ENCODE results near the gene RPL32.

RPL32 gene

DNA sequence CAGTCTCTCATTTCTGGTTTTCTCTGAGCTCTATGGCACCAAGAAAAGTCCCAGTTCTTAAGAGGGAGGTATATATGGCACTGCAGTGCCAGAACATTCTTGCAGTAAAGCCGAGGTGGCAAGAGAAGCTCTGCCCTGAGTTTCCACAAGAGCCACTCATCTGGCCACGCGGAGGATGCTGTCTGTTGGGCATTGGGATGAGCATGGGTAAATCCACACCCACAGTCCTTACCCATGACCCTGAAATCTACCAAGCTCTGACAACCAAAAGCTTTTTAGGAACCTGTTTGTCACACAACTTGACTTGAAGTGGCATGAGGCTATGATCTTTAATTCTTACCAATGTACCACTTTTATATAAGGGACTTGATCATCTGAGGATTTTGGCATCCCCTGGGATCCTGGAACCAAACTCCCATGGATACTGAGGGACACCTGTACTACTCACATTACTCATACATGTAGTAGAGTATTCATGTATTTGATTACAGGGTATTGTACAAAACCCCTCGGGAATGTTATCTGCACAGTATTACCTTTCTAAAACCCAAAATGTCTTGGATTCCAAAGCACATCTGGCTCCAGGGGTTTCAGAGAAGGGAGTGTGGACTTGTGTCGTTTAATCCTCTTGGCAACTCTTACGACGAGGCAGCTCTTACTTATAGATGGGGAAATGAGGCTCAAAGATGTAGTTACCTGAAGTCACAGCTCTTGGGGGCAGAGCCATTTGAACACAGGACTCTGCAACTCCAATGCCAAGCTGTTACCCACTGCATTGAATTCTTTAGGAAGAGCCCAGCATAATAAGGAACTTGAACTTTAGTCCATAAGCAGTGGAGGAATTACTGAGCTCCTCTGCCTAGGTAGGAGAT, 8.8 kb downstream of the RPL32 start:
- Histone ChIP-seq H3K9me3 (ENCODE audit: severe bottlenecking) (no peaks in the 10 kb centered on the region), H3K4me1 (ENCODE audit: insufficient read depth, poor library complexity, severe bottlenecking) (peaks cover 27% of the 10 kb centered on the region), H3K27ac (ENCODE audit: poor library complexity, severe bottlenecking) (peak overlapping the region; percentile 84), H3K4me3 (ENCODE audit: severe bottlenecking) (no peak overlapping the region), H3K27me3 (ENCODE audit: insufficient read depth, poor library complexity, severe bottlenecking) (no peaks in the 10 kb centered on the region), H3K36me3 (ENCODE audit: low read depth) (peaks cover 68% of the 10 kb centered on the region)
- ATAC-seq (ENCODE audit: low read depth) (no peak), DNase-seq (ENCODE audit: low spot score) (no peak)
- TF ChIP-seq, protein P1, sequence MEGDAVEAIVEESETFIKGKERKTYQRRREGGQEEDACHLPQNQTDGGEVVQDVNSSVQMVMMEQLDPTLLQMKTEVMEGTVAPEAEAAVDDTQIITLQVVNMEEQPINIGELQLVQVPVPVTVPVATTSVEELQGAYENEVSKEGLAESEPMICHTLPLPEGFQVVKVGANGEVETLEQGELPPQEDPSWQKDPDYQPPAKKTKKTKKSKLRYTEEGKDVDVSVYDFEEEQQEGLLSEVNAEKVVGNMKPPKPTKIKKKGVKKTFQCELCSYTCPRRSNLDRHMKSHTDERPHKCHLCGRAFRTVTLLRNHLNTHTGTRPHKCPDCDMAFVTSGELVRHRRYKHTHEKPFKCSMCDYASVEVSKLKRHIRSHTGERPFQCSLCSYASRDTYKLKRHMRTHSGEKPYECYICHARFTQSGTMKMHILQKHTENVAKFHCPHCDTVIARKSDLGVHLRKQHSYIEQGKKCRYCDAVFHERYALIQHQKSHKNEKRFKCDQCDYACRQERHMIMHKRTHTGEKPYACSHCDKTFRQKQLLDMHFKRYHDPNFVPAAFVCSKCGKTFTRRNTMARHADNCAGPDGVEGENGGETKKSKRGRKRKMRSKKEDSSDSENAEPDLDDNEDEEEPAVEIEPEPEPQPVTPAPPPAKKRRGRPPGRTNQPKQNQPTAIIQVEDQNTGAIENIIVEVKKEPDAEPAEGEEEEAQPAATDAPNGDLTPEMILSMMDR (IDR thresholded peaks at IDR 0.05; ENCODE audit: poor library complexity, severe bottlenecking), result no peak

DNA sequence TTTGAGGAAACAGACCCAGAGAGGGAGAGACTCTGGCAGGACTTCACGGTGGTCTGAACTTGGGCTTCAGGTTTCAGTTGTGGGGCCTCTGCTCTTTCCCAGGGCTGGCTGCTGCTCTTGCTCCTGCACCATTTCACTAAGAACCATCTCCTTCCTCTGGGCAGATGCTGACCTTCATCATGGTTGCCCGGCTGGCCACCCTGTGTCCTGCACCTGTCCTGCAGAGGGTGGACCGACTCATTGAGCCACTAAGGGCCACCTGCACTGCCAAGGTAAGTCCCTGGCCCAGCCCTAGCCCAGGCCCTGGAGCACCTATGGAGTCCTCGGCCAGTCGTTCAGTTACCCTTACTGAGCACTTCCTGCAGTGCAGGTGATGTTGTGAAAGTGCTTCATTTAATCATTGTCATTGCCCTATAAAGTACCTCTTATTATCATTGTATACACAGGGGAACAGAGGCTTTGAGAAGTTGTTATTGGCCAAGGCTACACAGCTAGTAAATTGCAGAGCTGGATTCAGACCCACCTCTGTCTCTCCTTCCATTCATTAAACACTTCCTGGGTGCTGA, 10.0 kb downstream of the RPL32 start:
- H3K4me1 ChIP-seq (ENCODE audit: insufficient read depth, poor library complexity, severe bottlenecking), result peaks cover 27% of the 10 kb centered on the region
- DNase-seq (ENCODE audit: low spot score) (no peak), ATAC-seq (ENCODE audit: low read depth) (no peak)
- no peaks in the 10 kb centered on the region for H3K9me3 ChIP-seq (ENCODE audit: severe bottlenecking)
- TF ChIP-seq, protein P1 (IDR thresholded peaks at IDR 0.05; ENCODE audit: poor library complexity, severe bottlenecking), result no peak
- no peak overlapping the region for H3K4me3 ChIP-seq (ENCODE audit: severe bottlenecking)
- H3K36me3 ChIP-seq (ENCODE audit: low read depth), result peaks cover 56% of the 10 kb centered on the region
- peak overlapping the region; percentile 84 for H3K27ac ChIP-seq (ENCODE audit: poor library complexity, severe bottlenecking)
- no peaks in the 10 kb centered on the region for H3K27me3 ChIP-seq (ENCODE audit: insufficient read depth, poor library complexity, severe bottlenecking)

DNA sequence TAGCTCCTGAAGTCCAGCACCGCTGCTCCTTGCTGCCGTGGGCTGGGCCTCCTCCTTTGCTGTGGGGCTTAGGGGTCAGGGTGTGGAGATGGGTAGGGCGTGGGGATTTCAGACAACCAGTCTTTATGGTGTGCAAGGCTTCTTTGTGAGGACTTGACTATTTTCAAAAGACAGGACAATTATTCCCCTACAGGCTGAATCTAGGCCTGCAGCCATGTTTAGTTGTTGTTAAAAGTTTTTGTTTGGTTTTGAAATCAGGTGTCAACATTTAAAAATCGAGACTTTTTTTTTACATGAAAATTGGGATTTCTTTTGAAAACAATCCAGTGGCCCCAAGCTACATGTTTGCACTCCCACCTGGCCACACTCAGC, 10.6 kb downstream of the RPL32 start:
- no peaks in the 10 kb centered on the region for H3K27me3 ChIP-seq (ENCODE audit: insufficient read depth, poor library complexity, severe bottlenecking)
- peak overlapping the region; percentile 84 for H3K27ac ChIP-seq (ENCODE audit: poor library complexity, severe bottlenecking)
- peaks cover 50% of the 10 kb centered on the region for H3K36me3 ChIP-seq (ENCODE audit: low read depth)
- TF ChIP-seq, protein P1 (IDR thresholded peaks at IDR 0.05; ENCODE audit: poor library complexity, severe bottlenecking), result no peak
- H3K4me3 ChIP-seq (ENCODE audit: severe bottlenecking), result no peak overlapping the region
- no peak for ATAC-seq (ENCODE audit: low read depth)
- peaks cover 27% of the 10 kb centered on the region for H3K4me1 ChIP-seq (ENCODE audit: insufficient read depth, poor library complexity, severe bottlenecking)
- H3K9me3 ChIP-seq (ENCODE audit: severe bottlenecking), result no peaks in the 10 kb centered on the region
- DNase-seq (ENCODE audit: low spot score), result no peak

DNA sequence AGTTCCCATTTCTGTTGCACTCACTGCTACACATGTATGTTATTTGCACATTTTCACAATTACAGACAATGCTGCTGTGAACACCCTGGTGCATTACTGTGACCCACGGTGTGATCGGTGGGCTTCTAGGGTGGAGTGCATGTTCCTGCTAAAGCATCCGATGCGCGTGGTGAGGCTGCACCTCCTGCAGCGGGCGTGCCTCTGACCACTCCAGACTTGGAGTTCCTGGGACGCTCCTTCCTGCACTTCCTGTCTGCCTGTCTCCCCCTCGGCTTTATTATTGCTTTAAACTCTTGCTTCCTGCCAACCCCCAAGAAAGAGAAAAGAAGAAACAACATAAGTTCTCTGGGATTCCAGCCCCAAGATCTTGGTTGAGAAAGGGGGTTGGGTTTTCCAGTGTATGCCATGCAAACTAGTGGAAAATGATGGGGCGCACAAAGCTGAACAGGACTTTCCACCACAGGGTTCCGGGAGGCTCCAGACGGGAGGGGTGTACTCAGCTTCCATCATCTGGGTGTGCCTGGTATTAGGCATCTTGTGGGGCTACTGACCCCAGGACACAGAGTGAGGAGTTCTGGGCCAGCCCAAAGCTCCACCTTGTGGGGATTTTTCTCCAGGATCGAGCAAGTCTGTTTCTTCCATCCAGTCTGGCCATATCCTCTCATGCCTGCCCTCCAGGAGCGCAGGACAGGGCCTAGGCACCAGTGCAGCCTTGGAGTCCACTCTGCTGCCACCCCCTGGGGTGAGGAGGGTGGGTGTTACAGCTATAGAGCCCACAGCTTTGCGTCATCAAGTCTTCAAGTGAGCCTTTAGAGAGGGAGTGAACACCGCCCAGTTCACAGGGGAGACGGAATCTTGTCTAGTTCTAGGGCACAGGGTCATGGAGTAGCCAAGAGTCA, 11.2 kb downstream of the RPL32 start:
- Histone ChIP-seq H3K4me3 (ENCODE audit: severe bottlenecking) (no peak overlapping the region), H3K27ac (ENCODE audit: poor library complexity, severe bottlenecking) (peak overlapping the region; percentile 84), H3K36me3 (ENCODE audit: low read depth) (peaks cover 44% of the 10 kb centered on the region), H3K4me1 (ENCODE audit: insufficient read depth, poor library complexity, severe bottlenecking) (peaks cover 27% of the 10 kb centered on the region), H3K27me3 (ENCODE audit: insufficient read depth, poor library complexity, severe bottlenecking) (no peaks in the 10 kb centered on the region), H3K9me3 (ENCODE audit: severe bottlenecking) (no peaks in the 10 kb centered on the region)
- DNase-seq (ENCODE audit: low spot score) (no peak), ATAC-seq (ENCODE audit: low read depth) (peak; percentile 30)
- TF ChIP-seq, protein P1 (IDR thresholded peaks at IDR 0.05; ENCODE audit: poor library complexity, severe bottlenecking), result peak; percentile 38

Data from RWPE2 (cell line).